Neural crest cell (in vitro differentiated cells): Measurements from ENCODE around the gene CBX8. TPM values are rescaled to one million over a fixed set of nuclear protein-coding genes. Genes with fewer than 3 reads are reported as not detected.

Experiments used
- DNase-seq: peaks from one replicate; pipeline ENCODE4 v3.0.0; 2021; ENCODE audit warnings: low read depth, mixed read lengths, low spot score
- H3K27ac Mint-ChIP-seq: one replicate; pipeline ENCODE4 v1.8.0; 2021; ENCODE audit warnings: mild to moderate bottlenecking, mixed read lengths; ENCODE audit not compliant: unreplicated experiment
- H3K27me3 Mint-ChIP-seq: 2 replicates; pipeline ENCODE4 v1.8.0; 2021; ENCODE audit warnings: low read depth, mild to moderate bottlenecking, mixed read lengths
- H3K36me3 Mint-ChIP-seq: 2 replicates; pipeline ENCODE4 v1.8.0; 2021; ENCODE audit warnings: low read depth, mild to moderate bottlenecking, mixed read lengths
- H3K4me1 Mint-ChIP-seq: 2 replicates; pipeline ENCODE4 v1.8.0; 2021; ENCODE audit warnings: mixed read lengths
- H3K4me3 Mint-ChIP-seq: one replicate; pipeline ENCODE4 v1.8.0; 2021; ENCODE audit warnings: mild to moderate bottlenecking, mixed read lengths
- H3K9me3 Mint-ChIP-seq: 2 replicates; pipeline ENCODE4 v1.8.0; 2021; ENCODE audit warnings: mixed read lengths
- CTCF ChIP-seq: fragments of 200-600 bp; sonication (generic); conservative IDR thresholded peaks from 2 replicates; pipeline ENCODE4 v1.5.0; 2021; ENCODE audit warnings: antibody characterized with exemption, mild to moderate bottlenecking
- total RNA-seq: library from RNA; stranded (reverse); gene quantifications from 2 replicates; pipeline ENCODE4 v1.2.1, GENCODE V29; 2021

The CBX8 gene
- total RNA-seq, 1 donor from 2014 or later = 19.2 TPM

DNA sequence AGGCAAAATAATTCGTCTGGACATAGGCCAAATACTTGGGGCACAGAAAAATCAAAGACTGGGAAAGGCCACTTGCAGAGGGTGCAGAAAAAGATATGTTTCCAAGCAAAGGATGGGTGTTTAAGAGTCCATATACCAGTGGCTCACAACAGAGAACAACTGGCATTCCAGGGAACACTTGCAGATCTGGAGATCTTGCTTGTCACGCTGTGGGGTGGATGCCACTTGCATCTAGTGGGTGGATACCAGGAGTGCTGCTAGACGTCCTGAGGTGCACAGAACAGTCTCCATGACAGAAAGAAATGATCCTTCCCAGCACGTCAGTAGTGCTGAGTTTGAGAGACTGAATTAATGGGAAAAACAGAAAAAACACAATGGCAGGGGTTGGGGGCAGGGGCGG is 8.4 kb downstream of the CBX8 start:
- Mint-ChIP-seq H3K9me3 (no peaks in the 10 kb centered on the region), H3K27me3 (peaks cover 67% of the 10 kb centered on the region), H3K27ac (no peak overlapping the region), H3K4me1 (peaks cover 26% of the 10 kb centered on the region), H3K36me3 (no peaks in the 10 kb centered on the region), H3K4me3 (peak overlapping the region; percentile 88)
- no peak for DNase-seq
- no peak for TF ChIP-seq CTCF

DNA sequence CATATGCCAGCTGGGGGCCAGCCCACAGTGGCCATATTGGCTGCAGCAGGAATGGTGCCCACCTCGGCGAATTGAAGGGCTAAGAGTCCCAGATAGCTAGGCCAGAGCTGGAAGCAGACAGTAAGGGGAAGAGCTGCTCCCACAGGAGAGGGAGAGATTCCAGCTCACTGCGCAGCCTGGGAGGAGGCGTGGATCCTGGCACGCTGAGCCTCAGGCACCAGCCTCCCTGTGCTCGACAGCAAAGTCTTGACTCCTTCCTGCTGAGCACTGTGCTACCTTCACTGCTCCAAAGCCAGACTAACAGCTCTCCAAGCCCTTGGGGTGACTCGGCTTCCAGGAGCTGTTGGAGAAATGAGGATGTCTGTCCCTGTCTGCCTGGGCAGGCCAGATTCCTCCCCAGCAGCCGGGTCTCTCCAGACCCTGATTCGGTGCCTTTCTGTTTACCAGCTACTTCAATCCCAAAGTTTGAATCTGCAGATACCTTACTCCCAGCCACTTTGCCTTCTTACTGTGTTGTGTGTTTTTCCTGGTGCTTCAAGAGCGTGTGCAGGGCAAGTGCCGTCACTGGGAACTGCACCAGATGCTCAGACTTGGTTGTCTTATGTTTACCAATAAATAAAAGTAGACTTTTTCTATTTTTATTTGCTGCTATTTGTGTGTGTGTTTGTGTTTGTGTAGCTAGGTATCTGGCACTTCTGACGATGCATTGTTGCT is 9.8 kb downstream of the CBX8 start:
- Mint-ChIP-seq H3K4me1 (peaks cover 24% of the 10 kb centered on the region), H3K9me3 (no peaks in the 10 kb centered on the region), H3K27ac (no peak overlapping the region), H3K4me3 (peak overlapping the region; percentile 88), H3K36me3 (no peaks in the 10 kb centered on the region), H3K27me3 (peaks cover 53% of the 10 kb centered on the region)
- no peak for TF ChIP-seq CTCF
- DNase-seq = no peak

DNA sequence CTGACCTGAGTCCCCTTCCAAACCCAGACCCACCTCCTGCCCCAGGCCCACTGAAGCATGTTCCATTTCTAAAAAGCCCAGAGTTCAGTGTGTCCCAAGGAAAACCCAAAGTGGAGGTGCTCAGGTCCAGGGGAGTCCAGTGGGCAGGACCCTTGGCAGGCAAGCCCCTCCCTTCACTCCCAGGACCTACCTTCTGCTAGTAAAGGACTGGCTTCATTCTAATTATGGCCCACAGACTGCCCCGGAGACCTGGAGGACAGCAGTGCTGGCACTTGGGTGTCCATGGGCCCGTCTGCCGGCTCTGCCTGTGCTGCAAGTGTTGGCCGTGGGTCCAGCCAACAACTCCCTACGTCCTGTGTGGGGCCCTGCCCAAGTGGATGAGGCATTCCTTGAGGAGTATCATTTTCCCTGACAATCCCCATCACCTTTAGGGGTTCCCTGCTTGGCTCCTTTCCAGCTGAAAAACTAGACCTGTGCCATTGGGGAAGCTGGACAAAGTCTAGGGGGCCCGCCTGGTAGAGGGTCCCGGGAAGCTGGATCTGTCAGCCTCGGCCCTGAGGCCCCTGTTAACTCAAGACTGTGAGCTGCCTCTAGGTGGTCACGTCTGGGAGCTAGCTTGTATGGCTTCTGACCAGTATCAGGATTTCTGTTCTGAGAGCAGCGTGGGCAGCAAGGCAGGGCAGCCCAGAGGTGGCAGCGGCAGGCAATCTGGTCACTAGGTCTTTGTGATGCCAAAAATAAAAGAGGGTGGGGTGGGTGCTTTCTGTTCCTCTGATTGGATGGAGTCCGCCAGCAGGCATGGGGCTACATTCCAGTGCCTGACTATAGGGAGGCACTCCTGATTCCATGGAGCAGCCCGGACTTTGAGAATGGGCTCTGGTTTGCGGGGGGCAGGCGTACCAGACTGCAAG is 10.7 kb downstream of the CBX8 start:
- peak overlapping the region; percentile 60 for H3K4me3 Mint-ChIP-seq
- peaks cover 26% of the 10 kb centered on the region for H3K4me1 Mint-ChIP-seq
- peaks cover 44% of the 10 kb centered on the region for H3K27me3 Mint-ChIP-seq
- H3K27ac Mint-ChIP-seq = no peak overlapping the region
- no peaks in the 10 kb centered on the region for H3K9me3 Mint-ChIP-seq
- no peaks in the 10 kb centered on the region for H3K36me3 Mint-ChIP-seq
- DNase-seq = no peak
- TF ChIP-seq CTCF = no peak

DNA sequence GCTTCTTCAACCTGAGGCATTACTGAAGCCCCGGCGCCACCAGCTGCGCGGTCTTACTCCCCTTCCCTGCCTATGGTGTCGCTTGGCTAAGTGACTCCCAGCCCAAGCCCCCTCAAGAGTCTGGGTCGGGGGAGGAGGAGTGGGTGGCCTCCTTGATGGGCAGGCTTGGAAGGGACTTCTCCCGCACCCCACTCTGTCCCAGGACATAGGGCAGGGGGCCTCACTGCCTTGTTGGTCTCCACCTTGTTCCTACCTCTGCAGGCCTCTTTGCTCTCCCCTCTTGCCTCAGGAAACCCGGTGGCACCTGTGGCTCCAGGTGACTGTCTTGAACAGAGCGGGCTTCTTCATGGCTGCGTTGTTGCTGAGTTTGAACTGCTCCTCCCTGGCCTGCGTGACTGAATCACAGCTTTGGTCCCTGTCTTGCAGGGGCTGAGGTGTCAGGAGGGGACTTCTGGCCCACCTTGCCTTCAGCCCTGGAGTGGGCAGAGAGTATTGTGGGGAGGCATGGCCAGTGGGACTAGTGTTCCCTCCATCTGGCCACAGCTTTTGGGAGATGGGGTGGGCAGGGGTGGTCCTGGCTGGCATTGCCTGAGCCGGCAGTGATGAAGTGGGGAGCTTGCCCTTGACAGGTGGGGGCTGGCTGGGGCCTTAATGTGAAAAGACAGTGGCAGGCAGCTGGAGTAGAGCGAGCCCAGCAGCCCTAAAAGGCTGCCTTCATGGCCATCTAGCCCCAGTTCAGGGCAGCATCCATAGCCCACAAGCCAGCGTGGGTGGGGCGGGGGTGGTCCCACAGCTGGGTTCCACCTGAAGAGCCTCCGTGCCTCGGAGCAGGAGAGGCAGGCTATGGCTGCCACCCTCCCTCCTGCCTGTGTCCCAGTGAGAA is 11.6 kb downstream of the CBX8 start:
- H3K27me3 Mint-ChIP-seq = peaks cover 35% of the 10 kb centered on the region

More for the DNA sequence above, 11.6 kb downstream of the CBX8 start:
- H3K9me3 Mint-ChIP-seq = no peaks in the 10 kb centered on the region
- TF ChIP-seq CTCF = no peak
- peak overlapping the region; percentile 60 for H3K4me3 Mint-ChIP-seq
- peaks cover 35% of the 10 kb centered on the region for H3K4me1 Mint-ChIP-seq
- H3K36me3 Mint-ChIP-seq = peaks cover 1% of the 10 kb centered on the region
- H3K27ac Mint-ChIP-seq = no peak overlapping the region
- no peak for DNase-seq
